Activated T-cell treated with anti-CD3 and anti-CD28 coated beads for 48 hours (primary cell): ENCODE measurements around the gene BTBD9.

Experiments used
- DNase-seq: peaks from one replicate; pipeline ENCODE4 v3.0.0-alpha.2; 2020; ENCODE audit warnings: low read depth

The BTBD9 gene

DNA sequence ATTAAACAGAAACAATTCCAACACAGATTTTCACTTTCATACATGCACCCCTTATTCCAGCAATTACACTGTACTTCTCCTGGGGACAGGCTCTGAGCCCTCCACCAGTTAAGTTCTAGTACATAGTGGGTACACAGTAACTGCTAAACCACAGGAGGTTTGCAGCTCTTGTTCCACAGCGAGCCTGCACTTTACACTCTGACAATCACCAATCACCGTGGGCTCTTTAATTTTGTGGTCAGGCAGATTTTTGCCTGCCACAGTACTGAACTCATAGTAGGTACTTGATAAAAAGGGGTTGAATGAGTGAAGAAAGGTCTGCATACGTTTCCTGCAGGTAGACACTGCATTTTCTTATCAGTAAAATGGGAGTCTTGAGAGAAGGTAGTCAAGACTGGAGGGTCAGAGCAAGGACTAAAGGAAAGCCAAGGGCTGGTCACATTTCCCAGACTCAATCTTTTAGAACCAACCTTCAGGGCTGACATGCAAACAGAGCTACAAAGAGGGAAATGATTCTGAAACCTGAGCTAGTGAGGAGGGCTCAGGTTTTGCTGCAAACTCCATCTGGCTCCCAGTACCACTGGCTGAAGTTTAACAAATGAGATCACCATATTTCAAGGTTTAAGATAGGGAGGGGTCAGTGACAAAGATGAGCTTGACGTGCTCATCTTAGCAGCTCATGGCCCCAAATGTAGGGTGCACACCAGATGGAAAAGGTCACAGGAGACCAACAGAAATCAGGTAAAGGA, 404.6 kb downstream of the BTBD9 start:
- DNase-seq, result no peak

DNA sequence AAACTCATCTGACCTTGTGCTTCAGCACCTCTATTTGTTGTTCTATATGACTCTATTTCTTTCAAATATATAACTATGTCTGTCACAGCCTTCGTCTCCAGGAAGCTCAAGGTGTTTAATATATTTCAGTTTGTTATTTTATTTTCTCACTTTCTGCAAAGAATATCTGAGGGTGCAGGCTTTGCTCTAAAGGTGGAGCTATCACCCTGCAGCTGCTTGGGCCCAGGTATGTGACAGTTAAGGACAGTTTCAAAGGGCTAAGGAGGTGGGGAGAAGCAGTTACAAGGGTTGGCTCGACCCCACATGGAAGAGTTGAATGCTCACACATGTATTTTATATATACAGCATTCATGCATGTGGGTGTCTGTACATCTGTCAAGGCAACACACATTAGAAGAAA, 405.6 kb downstream of the BTBD9 start:
- no peak for DNase-seq

DNA sequence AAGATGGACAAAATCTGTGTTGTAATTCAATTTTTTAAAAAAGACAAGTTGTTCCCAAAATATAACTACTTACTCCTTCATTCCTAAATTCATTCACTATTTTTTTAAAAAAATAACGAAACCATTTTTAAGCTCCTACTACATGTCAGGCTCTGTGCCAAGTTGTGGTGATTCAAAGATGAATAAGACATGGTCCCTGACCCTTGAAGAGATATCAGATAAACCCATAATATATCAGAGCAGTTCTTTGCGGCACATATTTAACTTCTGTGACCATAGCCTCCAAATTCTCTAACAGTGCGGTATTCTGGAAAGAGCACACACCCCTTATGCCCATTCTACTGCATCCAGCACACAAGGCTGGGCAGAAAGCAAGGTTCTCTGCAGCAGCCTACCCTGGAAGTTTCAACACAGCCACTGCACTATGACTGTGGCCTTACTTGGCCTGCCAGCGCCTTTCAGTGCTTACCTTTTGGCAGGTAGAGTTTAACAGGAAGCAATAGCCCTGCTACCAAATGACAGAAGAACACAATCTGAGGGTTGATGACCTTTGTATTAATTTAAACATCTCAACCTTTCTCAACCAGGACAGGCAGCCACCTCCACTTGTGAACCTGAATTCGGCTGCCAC, 406.5 kb downstream of the BTBD9 start:
- DNase-seq, result no peak

DNA sequence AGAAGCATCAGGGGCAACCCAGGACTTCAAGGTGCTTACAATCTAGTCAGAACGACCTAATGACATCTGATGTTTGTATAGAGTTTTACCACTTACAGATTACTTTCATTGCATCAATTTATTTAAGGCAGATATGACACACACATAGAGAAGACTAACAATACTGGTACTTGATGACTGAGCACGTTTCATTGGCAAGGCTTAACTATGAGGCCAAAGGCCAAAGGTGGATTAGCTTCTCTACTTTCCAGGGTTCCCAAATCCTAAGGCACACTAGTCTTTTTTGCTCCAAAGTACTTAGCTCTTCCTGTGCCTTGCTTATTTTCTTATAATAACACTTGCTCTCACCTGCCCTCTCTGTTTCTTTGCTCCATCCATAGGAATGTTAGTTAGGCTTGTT, 414.0 kb downstream of the BTBD9 start:
- no peak for DNase-seq

DNA sequence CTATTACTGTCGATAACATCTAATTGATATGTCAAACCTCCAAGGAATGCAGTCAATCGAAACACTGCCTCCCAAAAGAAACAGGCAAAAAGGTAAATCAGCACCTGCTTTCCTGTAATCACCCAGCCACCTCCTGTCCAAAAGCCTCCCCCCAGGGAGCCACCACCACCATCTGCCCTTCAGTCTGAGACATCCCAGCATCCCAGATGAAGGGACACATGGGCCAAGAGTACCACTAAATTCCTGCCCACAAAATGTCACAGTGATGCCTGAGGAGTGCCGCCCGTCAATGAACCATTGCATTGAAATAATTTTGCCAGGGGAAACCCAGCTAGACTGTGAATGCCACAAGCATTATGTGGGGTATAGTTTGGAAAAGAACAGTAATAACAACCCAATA, 418.5 kb downstream of the BTBD9 start:
- DNase-seq, result no peak

DNA sequence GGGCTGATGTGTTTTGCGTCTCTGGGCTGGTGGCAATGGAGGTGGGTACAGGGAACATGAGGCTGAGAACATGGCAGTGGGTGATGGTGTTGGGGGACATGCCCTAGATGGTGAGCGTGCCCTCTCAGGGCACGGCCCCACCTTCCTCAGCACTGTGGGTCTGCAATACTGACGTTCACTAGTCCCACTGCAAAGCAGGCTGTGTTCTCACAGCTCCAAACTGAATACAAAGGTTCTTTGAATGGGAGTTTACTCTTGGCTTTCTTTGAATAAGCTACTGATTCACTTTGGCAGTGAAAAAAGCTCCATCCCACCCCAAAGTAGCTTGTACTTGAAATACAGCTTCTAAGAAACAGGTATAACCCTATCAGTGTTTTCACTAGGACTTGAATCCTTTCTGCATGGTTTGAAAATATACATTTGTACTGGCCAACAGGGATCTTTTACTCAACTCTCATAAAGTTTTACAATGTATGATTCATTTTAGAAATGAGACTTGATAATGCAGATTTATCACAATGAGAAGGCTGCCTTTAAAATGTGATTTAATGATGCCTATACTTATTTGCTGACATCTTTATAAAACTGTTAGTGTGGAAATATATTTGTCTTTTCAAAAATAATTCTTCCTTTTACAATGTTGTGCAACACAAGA, 419.5 kb downstream of the BTBD9 start:
- DNase-seq, result no peak

DNA sequence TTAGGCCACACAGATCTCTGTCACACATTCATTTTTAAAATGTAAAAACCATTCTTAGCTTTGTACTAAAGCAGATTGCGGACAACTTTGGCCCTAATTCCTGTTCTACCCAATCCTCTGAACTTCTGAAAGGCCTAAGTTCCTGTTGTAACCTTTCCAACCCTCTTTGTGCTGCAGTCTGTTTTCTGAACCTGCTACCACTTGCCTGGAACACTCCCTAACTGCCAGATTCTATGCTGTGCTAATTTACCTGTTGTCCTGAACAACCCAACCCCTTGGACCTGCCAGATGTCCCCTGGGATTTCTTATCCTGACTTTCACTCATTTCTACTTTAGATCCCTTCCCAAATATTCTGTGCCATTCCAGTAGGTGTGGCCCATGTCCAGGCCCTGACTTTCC, 421.5 kb downstream of the BTBD9 start:
- DNase-seq, result no peak

DNA sequence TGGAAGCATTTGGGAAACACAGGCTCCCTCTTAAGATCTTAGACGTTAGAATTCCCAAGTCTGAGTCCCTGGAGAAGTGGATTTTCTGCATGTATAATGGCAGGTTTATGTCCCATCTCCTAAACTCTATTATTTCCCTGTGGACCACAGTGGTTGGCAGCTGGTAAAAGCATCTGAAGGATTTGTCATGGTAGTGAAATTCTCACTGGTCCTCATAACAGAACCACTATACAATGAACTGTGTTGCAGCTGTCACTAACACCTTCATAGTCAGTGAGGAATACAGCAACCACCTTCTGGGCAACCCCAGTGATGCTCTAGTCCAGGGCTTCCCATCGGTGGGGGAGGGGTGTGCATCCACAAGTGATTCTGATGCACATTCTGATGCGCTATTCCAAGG, 423.3 kb downstream of the BTBD9 start:
- DNase-seq, result no peak

DNA sequence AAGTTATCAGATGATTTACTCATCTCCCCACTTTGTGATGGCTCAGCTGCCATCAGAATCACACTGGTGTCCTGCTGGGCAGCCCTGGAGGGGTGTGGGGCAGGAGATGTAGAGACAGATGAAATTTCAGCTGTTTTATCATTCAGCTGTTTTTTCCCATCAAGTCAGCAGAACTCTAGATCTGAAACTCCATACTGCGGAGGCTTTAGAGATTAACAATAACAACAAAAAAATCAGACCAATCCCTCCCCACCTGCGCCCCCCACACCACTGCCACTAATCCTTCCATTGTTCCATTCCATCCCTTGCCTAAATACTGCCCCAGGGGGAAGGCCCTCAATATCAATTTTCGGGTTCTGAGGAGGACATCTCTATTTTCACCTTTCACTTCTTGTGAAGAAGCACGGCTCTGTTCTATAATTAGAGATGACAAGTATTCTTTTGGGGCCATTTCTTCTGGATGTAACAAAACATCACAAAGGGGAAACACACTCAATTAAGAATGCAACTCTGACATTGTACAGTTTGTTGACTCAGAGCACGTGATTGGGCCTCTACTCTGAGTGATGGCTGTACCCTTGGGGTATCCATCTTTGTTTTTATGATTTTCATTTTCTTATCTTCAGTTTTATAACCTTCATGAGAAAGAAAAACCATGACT, 423.9 kb downstream of the BTBD9 start:
- DNase-seq, result no peak

DNA sequence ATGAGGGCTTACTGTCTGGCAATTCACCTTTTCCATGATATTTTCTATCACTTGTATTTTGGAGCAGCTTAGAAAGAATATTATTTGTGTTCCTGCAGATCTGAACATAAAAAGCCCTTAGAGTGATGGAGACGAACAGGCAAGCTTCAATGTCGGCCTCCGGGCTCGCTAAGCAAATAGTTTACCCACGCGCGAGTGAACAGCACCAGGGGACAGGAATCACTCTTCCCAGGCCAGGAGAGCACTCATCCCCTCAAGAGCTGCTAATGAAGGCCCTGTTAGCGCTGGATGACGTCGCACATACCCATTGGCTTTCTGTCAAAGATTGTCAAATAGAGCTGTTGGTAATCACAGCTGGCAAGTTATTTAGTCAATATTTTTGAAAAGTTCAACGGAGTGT, 424.5 kb downstream of the BTBD9 start:
- no peak for DNase-seq

DNA sequence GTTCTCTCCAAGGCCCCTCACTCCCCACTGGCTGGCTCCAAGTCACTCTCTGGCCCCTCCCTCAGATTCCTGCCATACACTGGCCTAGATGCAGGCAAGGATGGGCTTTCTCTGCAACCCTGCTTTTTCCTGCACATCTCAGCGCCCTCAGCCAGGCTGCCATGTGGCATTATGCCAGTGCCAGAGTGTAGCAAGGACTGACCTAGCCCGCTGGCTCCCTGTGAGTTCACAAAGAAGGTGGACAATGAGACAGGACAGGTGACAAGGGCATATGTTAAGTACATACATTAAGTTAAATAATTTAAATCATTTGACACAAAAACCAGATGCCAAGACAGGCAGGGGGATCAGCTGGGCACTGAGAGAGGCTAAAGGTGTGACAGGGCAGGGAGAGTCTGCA, 425.6 kb downstream of the BTBD9 start:
- no peak for DNase-seq

DNA sequence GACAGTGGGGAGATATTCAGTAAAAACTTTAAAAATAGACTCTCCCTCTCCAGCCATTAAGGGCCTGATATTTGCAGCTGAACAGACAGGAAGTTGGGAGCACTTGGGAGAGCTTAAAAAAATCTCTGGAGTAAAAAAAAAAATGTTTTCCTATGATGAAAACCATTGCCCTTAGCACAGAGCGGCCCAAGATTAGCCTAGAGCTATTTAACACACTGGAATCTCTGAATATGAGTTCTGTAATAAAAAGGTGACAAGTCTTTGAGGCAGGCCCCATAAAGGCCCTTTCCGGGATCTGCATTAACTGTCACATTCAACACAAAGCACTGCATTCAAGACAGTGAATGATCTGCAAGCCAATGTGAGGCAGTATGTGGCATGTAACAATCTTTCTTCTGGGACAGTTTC, 426.5 kb downstream of the BTBD9 start:
- no peak for DNase-seq

DNA sequence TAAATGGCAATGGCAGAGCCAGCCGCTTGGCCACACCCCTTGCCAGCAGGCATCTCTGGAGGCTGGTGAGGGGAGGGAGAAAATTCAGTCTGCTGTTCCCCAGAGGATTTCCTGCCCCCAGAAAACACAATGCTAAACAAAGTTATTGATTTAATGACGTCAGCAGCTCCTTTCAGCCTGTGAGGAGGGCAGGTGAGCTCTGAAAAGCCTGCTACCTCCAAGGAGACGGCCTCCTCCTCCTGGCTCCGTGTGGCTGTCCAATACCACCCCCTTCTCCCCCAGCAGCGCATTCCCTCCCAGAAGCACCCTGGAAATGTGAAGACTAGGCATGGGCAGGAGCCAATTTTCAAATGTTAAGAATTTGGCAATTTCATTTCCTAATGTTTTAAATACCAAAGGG, 427.1 kb downstream of the BTBD9 start:
- DNase-seq, result no peak

DNA sequence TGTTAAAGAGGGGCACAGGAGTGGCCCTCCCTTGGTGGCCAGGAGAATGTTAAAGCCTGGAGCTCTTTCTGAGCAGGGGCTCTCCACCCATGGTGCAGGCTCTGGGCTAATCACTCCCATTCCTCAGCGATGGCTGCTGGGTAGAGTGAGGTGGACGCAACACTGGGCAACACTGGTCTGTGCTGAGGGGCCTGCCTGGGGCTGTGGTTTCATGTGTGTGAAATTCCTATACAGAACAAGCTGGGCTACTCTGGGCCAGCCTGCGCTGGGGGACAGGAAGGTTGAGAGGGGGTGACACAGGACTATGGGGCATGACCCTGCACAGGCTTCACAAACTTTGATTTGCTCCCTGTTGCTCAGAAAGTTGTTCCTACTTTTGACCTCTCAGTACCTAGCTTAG, 427.6 kb downstream of the BTBD9 start:
- no peak for DNase-seq

DNA sequence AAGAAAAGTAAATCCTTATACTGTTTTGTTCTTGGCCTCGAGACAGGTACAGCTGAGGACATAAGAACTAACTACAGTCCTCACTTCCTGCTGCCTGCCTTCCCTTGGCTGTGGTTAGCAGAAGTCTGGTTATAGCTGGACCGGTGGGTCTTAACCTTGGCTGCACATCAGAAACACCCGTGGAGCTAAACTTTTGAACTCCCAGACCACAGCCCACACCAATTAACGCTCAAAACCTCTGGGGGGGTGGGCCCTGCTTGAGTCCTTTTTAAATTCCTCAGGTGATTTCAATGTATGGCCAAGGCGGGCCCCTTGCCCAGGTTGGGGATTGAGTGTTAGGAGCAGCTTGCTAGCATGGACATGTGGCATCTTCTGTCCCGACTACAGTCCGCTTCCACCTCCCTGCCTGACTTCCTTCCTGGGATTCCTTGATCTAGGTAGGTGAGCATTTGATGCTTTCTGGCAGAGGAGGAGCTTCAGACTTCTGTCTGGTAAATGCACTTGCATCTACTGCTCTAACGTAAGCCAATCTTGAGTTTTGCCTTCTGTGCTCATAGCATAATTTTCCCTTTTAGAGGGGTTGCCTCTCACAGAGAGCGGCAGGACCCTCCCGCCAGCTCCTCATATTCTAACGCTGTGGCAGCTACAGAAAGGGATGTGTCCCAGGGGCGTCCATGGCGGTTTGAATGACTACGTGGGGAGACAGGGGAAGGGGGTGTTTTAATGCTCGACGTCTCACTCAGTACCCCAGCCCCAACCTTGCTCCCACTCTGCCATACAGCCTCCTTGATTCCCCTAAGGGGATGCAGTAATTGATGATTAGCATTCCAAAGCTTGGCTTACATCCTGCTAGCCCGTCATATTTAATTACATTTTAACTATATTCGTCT, 430.1 kb downstream of the BTBD9 start:
- no peak for DNase-seq

DNA sequence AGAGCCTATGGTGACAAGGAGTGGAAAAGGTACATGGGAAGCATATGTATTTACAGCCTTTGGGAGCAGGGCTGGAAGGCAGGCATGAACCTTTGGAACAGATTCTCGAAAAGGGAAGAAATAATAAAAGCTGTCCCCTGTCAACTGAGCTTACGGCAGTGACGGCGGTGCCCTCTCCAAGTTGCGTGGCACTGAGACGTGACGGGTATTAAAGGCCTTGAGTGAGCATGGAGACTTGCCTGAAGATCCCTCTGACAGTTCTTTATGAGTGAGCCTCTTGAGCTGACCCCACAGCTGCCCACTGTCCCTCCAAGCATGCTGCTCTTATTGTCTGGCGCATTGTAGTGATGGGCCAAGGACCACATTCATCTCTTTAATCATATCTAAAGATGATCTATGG, 431.7 kb downstream of the BTBD9 start:
- DNase-seq, result no peak

DNA sequence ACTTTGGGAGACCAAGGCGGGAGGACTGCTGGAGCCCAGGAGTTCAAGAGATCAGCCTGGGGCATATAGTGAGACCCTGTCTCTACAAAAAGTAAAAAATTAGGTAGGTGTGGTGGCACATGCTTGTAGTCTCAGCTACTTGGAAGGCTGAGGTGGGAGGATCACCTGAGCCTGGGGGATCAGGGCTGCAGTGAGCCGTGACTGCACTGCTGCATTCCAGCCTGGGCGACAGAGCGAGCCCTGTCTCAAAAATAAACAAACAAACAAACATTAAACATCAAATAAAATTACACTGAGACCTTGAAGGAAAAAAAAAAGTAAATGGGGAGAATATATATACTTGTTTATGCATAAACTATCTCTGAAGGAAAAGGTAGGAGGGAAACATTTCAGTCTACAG, 432.4 kb downstream of the BTBD9 start:
- DNase-seq, result no peak

DNA sequence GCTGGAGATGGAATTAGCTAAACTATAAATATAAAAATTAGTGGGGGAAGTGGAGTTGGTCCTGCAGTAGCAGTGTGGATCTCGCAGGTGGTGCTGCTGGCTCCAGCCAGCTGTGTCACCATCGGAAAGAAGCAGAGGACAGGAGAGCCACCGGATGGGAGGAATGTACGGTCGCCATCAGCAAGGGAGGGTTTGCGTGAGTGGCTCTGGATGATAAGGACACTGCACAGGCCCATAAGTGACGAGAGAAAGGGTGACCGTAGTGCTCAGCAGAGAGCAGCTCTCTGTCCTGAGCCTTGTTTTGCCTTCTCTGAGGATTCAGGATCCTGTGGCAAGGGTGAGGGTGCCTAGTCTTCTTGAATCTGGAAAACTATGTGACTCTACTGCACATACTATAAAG, 441.5 kb downstream of the BTBD9 start:
- no peak for DNase-seq

DNA sequence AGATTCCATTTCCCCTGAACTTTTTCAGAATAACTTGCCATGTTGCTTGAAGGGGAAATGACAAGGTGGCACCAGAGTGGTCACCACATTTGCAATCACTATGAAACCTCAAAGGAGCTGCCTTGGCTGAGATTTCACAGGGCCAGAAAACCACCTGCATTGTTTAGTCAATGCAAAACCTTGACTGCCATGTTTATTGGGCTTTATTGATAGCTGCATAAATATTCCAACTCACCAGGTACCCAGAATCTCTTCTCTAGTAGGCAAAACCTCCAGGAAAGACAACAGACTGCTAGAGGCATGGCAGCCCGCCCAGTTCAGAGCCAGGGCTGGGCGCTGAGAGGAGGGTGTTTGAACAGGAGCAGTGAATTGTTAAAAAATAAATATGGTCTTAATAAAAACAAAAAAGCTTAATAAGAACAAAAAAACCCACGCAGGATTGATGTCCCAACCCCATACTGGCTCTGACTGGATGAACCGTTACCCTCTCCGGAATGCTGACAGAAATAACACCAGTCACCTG, 444.6 kb downstream of the BTBD9 start:
- no peak for DNase-seq

DNA sequence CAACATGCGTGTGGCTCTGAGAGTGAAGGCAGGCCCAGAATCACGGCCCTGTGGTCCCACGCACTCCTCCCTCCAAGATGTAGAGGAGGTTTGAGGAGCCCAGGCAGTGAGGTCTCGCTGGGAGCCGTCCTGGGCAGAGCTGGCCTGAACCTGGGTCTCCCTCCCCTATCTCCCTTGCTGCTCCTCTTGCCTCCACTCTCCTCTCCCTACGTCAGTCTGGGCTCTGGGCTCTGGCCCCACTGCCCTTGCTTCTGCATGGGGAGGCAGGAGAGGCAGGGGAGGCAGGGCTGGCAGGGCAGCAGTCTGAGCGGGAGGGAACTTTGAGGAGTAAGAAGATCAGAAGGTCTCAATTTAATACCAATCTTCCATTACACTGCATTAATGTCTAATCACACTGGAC, 445.1 kb downstream of the BTBD9 start:
- DNase-seq, result no peak

DNA sequence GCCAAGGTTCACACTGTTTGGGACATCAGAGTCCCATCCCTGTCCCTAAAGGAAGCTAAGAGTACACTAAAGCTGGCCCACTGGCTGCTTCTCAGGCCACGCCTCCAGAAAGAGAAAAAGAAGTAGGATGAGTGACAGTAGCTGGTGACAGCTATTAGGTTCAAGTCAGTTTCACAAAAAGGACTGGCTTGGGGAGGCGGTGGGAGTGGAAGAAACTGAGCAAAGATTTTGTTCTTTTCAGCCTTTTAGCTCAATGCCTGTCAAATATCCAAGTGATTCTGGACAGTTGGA, 445.5 kb downstream of the BTBD9 start:
- no peak for DNase-seq
